Measurements from ENCODE around the gene MMS19. TPM values are rescaled to one million over a fixed set of nuclear protein-coding genes. Genes with fewer than 3 reads are reported as not detected.

MMS19 gene
- total RNA-seq, 2 experiments from 2014 or later = 98.0 to 100 TPM

GRCh38 chr10:97408496-97408992 is 89.7 kb downstream of the MMS19 start:
- ChIA-PET POLR2A (interaction anchor here (0.6 to 1.2 kb wide), 4 partner anchors 14 to 26 kb away, joined by 3 to 6 read pairs (median 4); no protein-coding TSS in a partner anchor), CTCF (interaction anchor here (0.8 to 2.9 kb wide), 11 partner anchors 11 to 87 kb away, joined by 3 to 13 read pairs (median 4); no protein-coding TSS in a partner anchor)

Other genes with a start within 250 kb of the MMS19 start
- gene ARHGAP19, start 205.8 kb downstream of the MMS19 start, total RNA-seq = 10 to 100 TPM; 27.3 to 29.8 TPM
- 1 to 10 TPM; 3.1 to 3.4 TPM for gene FRAT1, start 179.2 kb downstream of the MMS19 start, total RNA-seq
- 1 to 10 TPM; 8.5 to 8.7 TPM for gene FRAT2, start 163.7 kb downstream of the MMS19 start, total RNA-seq
- 100 to 1,000 TPM in 1 of 2 experiments, 10 to 100 TPM in 1; 99.8 to 110 TPM for gene RRP12, start 97.1 kb downstream of the MMS19 start, total RNA-seq
- 1,000 to 10,000 TPM; 1,302 to 1,307 TPM for gene PGAM1, start 72.2 kb downstream of the MMS19 start, total RNA-seq
- gene EXOSC1, start 52.4 kb downstream of the MMS19 start, total RNA-seq = 10 to 100 TPM; 62.5 to 63.3 TPM
- 10 to 100 TPM; 55.0 to 57.3 TPM for gene ZDHHC16, start 52.2 kb downstream of the MMS19 start, total RNA-seq
- gene UBTD1, start 502 bp upstream of the MMS19 start, total RNA-seq = 1 to 10 TPM; 2.1 to 2.3 TPM
- gene ANKRD2, start 74.4 kb upstream of the MMS19 start, total RNA-seq = under 1 TPM in 1 of 2 experiments, not detected in 1; 0.13 TPM
- not detected for gene HOGA1, start 86.0 kb upstream of the MMS19 start, total RNA-seq
- gene C10orf62, start 91.3 kb upstream of the MMS19 start, total RNA-seq = not detected
- 1 to 10 TPM; 3.6 TPM for gene MORN4, start 135.1 kb upstream of the MMS19 start, total RNA-seq
- gene PI4K2A, start 142.2 kb upstream of the MMS19 start, total RNA-seq = 10 to 100 TPM; 14.6 to 15.0 TPM
- 1 to 10 TPM; 2.5 to 3.0 TPM for gene AVPI1, start 188.8 kb upstream of the MMS19 start, total RNA-seq
- 1 to 10 TPM; 3.9 to 4.6 TPM for gene MARVELD1, start 215.3 kb upstream of the MMS19 start, total RNA-seq
- gene ZFYVE27, start 238.7 kb upstream of the MMS19 start, total RNA-seq = 10 to 100 TPM; 28.3 to 30.4 TPM